Left colon (tissue), 2 donors: ENCODE data around the gene SREK1IP1. TPM values are rescaled to one million over a fixed set of nuclear protein-coding genes. Genes with fewer than 3 reads are reported as not detected.
A peak's percentile ranks its signal among the peaks of the same experiment; 100 is the strongest.

Experiments used
- ATAC-seq: fragments of 200-7000 bp; cut with Tn5 transposase; one replicate; pipeline ENCODE4 v1.9.1; 2020; ENCODE audit warnings: mild to moderate bottlenecking, moderate library complexity
- DNase-seq, 2 donors: peaks; one replicate each; pipeline ENCODE4 v3.0.0-alpha.2; 2020
- intact Hi-C, 2 donors: fragments of 100-400 bp; cut with DNase I in 1 of 2; cut with micrococcal nuclease in 1 of 2; formaldehyde crosslinking; loops; one replicate each; pipeline versions ENCODE4 v1.11.2 to v1.14.0; 2022; cut with DNase I, micrococcal nuclease
- long read RNA-seq: library from polyadenylated mRNA; unstranded; transcript quantifications from one replicate; pipeline ENCODE4 v2.0.0, GENCODE V29; 2021
- total RNA-seq, 2 donors: library from RNA; stranded (reverse); fragmentation: NEBNext Ultra II Directional; extraction: Animal tissue kit (Norgen Biotek cat#: 25700); gene quantifications; one replicate each; pipeline ENCODE4 v1.2.1, GENCODE V29; 2021
- donor health status: DM: no; HTN: no; CAD: no.
- donor health status: DM: yes; HTN: yes; CAD: no.

The SREK1IP1 gene
- total RNA-seq = 10 to 100 TPM; 13.7 to 25.2 TPM
- long read RNA-seq, full-length matches to known transcripts = 15 of 21 reads
- long read RNA-seq, partial matches to known transcripts = 1 of 21 reads
- long read RNA-seq, other reads (novel, unspliced or antisense) = 5 of 21 reads

DNA sequence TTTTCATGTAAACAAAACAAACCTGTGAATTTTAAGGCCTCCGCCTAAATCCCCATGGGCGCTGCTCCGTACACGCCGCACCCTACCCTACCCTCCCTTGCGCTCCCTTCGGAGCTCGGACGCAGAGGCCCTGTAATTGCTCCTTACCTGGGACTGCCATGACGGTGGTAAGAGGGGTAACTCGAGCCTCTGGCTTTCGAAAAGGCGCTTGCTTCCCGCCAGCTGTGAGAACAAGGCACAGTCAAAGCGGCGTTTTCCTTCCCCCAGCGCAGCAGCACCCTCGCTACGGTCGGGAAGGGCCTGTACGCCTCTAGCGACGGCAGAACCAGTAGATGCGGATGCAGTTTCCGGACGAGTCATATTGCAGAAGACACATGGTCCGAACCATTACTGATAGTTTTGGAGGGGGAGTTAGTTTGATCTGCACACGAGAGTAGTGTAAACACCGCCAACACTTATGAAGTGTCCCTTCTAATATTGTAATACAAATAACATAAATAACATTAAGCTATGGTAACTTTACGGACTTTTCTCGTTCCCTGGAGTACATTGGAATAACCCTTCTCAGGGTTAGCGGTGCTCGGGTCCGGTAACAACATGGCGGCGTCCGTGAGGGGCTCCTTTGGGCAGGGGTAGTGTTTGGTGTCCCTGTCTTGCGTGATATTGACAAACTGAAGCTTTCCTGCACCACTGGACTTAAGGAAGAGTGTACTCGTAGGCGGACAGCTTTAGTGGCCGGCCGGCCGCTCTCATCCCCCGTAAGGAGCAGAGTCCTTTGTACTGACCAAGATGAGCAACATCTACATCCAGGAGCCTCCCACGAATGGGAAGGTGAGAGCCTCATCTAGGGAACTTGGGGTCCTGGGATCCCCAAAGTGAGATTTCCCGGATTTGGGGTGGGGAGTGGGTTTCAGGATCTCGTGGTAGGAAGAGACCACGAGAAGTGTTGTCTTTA lies at the start of gene SREK1IP1, which contains the start of gene CWC27:
Gene SREK1IP1 (minus strand): TSS at position 334 of the 955 bp plus-strand sequence. CDS start 174 bp downstream, at position 160.
Gene CWC27 (plus strand): TSS at position 573 of the 955 bp plus-strand sequence. CDS start 217 bp downstream, at position 790.
- intact Hi-C loops = no loop called here
- peak; percentile 93 for ATAC-seq

DNA sequence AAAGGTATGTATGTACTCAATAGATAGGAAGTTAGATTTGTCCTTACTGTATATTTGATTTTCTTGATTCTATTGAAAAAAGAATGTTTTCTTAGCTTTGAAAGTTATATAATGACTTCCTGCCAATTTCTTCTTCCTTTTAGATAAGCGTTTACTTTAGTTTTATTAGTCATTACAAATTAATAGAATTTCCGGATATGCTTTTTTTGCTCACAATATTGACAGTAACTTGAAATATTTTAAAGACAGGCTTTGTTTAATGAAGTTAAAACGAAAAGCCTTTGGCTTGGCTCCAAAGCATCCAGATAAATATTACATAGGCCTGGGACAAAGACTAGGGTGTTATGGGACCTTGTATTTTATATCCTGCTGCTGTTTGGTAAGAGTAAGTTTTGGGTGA lies 49.8 kb upstream of the SREK1IP1 start:
- DNase-seq = no peak
- intact Hi-C loops = loop anchor here in 1 of 2 donors (10.0 kb wide), 1 partner anchor 667 kb away; the partner anchor contains the start of gene ADAMTS6
- no peak for ATAC-seq

More for the DNA sequence above, at the start of gene SREK1IP1, which contains the start of gene CWC27:
- peak; percentile 79 to 81 for DNase-seq

DNA sequence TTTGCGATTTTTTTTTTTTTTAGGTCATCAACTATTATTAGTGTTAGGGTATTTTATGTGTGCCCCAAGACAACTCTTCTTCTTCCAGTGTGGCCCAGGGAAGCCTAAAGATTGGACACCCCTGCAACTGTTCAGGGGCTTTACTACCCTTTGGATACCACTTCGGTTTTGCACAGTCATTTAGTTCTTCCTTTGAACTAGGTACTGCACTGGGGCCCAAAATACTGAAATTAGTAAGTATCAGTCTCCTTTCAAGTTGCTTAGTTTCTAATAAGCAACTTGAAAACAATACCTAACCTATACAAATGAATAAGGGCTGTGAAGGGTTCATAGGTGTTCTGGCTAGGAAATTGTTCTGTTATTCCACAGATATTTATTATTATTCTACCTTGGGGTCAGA lies 45.6 kb upstream of the SREK1IP1 start:
- DNase-seq (no peak), ATAC-seq (no peak)
- intact Hi-C loops = loop anchor here in 1 of 2 donors (10.0 kb wide), 1 partner anchor 671 kb away; the partner anchor contains the start of gene ADAMTS6

DNA sequence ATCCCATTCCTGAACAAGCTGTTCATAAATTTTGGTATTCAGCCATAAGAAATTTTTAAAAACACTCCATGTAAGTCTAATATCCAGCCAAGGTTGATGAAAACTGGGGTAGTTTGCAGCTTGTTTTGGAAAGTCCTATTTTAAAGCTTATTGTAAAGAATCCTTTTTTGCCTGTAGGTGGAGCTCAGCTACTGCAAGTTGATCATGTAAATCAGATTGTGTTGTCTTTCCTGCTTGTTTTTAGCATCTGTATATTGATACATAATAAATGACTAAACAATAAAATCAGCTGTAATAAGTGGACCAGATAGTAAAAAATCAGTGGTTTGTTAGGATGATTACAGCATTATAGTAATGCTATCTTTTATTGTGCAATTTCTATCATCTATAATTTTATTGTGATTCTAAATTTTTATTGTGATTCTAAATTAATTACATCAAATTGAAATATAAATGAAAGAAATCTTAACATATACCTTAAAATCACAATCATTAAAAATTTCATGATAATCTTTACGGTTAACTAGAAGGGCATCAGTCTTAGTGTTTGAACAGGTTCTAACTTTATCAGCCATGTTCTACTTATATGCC lies 42.7 kb upstream of the SREK1IP1 start:
- intact Hi-C loops = loop anchor here in 1 of 2 donors (10.0 kb wide), 1 partner anchor 674 kb away; the partner anchor contains the start of gene ADAMTS6
- DNase-seq (no peak), ATAC-seq (peak; percentile 53)

DNA sequence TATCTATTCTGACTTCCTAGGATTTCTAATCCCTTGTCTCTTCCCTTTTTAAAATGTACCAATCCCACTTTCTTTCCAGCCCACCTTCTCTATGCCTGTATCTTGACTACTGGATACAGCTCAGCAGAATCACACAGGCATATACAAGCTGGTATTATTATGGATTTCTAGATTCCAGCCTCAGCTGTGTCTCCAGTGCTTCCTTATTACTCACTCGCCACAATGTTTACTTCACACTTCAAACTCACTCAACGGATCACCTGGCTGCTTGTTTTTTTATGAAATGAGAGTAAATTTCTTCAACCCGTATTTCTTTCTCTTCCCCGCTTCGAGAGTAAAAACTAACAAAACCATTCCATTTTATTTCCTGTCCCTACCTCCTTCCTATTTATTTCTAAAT lies 39.0 kb upstream of the SREK1IP1 start:
- ATAC-seq (peak; percentile 99), DNase-seq (no peak)
- intact Hi-C loops = no loop called here

DNA sequence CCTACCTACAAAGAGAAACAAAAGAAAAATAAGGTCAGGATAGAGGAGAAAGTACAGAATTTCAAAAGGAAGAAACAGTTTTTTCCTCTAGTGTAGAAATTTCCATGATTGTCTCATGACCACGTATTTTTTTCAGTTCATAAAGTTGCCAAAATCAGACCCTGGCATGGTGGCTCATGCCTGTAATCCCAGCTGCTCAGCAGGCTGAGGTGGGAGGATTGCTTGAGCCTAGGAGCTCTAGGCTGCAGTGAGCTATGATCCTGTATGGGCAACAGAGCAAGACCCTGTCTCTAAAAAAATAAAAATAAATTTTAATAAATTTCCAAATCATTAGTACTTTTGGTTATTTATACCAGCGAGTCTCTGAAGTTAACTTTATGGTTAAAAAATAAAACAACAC lies 38.0 kb upstream of the SREK1IP1 start:
- intact Hi-C loops = no loop called here
- DNase-seq (no peak), ATAC-seq (no peak)

DNA sequence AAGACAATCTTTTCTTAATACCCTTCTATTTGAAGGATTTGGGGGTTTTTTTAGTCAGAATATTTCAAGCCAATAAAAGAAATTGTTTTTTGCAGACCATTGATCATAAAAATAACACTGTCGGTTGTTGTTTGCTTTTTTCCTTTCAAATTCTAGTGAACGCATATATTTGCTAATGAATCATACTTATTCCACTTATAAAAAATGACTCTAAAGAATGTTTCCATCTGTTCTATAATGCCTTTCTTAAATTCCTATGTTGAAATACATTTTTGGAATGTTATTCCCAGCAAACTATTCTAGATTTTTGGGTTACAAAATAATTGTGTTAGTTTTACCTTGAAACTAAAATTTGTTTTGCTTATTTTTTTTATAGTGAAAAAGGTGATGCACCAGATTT lies 32.4 kb upstream of the SREK1IP1 start:
- intact Hi-C loops = no loop called here
- ATAC-seq (no peak), DNase-seq (no peak)

DNA sequence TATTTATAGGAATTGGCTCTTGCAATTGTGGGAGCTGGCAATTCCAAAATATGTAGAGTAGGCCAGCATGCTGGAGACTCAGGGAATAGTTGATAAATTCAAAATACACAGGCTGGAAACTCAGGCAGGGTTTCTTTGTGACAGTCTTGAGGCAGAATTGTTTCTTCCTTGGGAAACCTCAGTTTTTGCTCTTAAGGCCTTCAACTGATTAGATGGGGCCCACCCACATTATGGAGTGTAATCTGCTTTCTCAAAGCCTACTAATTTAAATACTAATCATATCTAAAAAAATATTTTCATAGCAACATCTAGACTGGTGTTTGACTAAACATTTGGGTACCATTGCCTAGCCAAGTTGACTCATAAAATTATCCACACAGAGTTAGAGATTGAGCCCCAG lies 27.8 kb upstream of the SREK1IP1 start:
- ATAC-seq (no peak), DNase-seq (no peak)
- intact Hi-C loops = no loop called here

DNA sequence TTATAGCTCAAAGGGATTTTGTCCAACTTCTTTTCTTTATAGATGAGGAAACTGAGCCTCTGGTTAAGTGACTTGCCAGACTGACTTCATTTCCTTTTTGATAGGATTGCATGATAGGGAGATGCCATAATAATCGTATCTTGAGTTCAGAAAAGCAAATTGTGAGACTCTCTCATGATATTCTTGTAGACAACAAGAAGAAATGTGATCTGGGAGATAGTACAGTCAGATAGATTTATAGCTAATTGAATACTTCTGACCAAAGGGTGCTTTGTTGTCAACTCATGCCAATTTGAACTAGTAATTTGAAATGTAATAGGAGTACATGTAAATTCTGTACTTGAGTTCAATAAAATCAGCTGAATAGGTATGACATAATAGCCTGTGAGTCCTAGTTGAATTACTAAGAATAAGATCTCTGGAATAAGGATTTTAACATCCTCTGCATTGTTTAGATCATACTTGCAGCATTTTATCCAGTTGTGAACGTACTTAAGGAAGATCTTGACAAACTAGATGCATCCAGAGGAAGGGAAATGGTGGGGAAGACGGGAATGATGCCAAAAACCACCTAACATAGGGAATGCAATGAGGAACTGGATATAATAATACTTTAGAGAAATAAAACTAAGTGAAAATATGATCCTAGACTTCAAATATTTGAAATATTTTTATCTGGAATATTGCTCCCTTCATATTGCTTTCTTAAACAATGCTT lies 25.7 kb upstream of the SREK1IP1 start:
- ATAC-seq = no peak
- DNase-seq = no peak
- intact Hi-C loops = no loop called here

DNA sequence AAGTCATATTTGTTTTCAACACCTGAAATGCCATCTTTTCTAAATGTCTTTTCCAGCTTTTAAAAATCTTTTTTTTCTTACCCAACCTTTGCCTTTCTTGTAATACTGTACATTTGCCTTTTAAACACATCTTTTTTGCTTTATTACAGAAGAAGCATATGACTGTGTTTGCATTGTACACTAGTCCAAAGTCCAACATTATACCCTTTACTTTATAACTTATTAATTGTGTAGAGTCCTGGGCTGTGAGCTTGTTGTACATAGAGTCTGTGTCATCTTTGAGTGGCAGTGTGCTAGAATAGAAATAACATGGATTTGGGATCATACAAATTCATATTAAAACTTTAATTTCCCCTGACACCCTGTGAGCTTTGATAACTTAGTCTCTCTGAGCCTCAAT lies 24.0 kb upstream of the SREK1IP1 start:
- intact Hi-C loops = no loop called here
- DNase-seq (no peak), ATAC-seq (peak; percentile 99)

DNA sequence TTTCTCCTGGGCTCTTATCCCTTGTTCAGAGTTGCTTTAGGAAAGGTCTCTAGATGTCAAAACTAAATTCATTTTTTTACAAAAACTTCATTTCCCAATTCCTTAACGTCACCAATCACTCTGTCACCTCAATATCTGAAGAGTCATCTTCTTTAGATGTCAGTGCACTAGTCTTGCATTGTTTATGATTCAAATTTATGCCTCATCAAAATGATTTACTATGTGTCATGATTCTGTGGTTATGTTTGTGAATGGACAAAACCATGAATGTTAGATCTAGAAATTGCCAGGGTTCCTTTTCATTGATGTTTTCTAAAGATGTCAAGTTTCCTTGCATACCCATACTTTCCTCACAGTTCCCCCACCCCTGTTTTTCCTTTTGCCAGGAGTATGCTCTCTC lies 21.7 kb upstream of the SREK1IP1 start:
- intact Hi-C loops = no loop called here
- ATAC-seq = no peak

DNA sequence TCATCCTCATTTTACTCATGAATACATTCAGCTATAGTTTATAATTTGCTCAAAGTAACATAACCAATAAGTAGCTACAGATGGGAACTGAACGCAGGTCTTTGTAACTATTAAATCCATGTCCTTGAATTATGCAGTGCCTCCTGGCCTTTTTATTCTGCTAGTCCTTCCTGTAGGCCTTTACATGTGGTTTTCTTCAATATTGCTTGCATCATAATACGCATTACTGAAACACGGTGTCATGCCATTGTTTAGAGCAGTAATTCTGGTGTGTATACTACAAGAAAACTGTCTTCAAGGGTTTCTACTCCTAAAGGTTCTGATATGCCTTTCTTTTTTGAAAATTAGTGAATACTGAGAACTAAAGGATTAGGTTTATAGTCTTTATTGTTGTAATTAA lies 21.0 kb upstream of the SREK1IP1 start:
- no peak for ATAC-seq
- intact Hi-C loops = no loop called here
- no peak for DNase-seq

More for the DNA sequence above, 21.7 kb upstream of the SREK1IP1 start:
- DNase-seq = no peak

DNA sequence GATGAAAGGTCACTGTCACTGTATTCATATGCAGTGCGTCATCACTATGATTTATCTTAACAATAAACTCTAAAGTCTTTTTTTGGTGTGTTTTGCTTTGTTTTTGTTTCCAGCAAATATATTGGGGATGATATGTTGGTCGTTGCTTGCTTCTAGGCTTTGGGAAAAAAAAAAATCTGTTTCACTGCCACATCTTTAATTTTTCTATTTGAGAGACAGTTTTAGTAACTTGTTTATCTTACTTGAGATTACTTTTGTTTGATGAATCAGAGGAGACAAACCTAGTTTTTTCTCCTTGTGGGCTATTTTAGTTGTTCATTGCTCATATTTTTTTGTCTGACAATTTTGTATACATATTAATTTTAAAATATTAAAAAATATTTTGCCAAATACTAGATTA lies 19.7 kb upstream of the SREK1IP1 start:
- intact Hi-C loops = no loop called here
- no peak for ATAC-seq

DNA sequence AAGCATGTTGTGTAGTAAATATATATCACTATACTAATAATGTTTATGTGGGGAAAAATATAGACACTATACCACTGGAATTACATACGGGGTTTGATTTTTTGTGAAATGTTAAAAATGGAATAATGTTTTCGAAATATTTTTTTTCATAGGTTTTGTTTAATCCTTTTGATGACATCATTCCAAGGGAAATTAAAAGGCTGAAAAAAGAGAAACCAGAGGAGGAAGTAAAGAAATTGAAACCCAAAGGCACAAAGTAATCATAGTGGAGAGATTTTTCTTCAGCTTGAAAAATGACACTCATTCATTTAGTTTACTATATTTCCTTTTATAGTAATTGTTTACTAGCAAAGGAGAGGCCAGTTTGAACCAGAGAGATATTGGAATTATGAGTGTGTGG lies 17.9 kb upstream of the SREK1IP1 start:
- ATAC-seq (no peak), DNase-seq (no peak)
- intact Hi-C loops = no loop called here

More for the DNA sequence above, 19.7 kb upstream of the SREK1IP1 start:
- DNase-seq = no peak

DNA sequence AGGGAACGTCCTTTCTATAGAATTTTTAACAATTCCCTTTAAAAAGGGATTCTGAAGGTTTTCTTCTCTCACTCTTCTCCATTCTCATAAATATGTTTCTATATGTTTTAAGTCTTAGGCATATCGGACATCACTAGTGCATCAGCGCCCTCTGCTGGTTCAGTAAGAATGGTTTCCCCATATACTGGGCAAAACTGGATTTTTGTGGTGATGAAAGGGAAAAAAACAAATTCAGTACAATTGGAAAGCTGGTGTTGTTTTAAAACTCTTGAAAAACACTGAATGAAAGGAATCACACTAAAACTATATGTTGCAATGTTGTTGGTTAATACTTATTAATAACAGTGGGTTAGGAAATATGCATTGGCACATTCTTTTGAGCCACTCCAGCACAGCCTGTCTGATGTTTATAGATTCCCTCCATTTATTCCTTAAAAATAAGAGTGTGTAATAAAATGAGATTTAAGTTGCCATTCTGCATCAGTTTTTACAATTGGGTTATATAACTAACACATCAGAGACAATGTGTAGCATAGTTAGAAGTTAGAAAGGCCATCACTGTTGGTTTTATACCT lies 16.0 kb upstream of the SREK1IP1 start:
- intact Hi-C loops = loop anchor here in 1 of 2 donors (5.0 kb wide), 1 partner anchor 147 kb away; no protein-coding TSS in a partner anchor
- peak; percentile 76 for ATAC-seq

DNA sequence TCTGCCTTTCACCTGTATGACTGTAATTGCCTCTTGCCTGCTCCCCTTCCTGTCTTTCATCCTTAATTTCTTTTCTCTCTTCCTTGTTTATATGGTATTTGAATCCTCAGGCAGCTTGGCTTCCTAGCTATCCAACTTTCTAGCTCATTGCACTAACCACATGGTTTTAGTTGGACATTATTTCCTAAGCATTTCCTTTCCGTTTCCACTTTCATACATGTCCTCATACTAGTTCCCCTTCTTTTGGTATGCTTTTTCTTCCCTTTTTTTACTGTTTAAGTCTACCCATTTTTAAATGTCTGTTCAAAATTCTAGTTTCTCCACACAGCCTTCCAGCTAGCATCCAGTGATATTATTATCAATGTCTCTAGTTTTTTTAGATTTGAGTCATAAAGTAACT lies 6.8 kb upstream of the SREK1IP1 start:
- ATAC-seq (no peak), DNase-seq (no peak)
- intact Hi-C loops = no loop called here

More for the DNA sequence above, 16.0 kb upstream of the SREK1IP1 start:
- DNase-seq = peak; percentile 55 to 83

DNA sequence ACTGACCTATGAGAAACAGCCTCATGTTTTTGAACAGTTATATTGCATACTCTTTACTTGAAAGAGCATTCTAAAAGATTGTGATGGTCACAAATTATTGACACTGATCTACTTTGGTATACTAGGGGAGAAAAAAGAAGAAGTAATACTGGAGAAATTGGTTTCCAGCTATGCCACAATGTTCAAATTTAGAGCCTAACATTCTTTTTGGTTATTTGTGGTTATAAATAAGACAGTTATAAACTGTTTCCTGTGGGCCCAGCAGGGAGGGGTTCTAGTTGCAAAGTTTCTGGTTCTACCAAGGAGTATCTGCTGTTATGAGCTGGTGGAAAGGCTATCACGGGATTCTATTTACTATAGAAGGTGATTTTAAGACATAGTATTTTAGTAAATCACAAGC lies 5.0 kb upstream of the SREK1IP1 start:
- intact Hi-C loops = no loop called here
- ATAC-seq (no peak), DNase-seq (no peak)

DNA sequence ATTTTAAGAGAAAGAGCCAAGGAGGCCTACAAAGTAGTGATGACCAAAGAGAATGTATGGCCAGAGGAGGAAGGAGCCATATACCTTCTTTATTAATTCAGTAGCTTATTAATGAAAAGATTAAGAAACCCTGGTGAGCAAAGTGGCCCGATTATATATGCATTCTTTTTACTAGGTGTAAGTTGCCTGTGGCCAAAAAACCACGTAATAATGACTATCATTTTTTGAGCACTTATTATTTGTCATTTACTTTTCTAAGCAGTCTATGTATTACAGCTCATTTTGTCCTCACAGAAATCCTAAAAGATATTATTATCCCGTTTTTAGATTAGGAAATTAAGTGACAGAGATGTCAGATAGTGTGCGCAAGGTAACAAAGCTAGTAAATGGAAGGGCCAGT lies 3.2 kb upstream of the SREK1IP1 start:
- intact Hi-C loops = no loop called here
- DNase-seq = no peak
- ATAC-seq = no peak
